GM19452 (cell line): ENCODE results near the gene TMEM41A.
"Not testable (repeated sequence)": the region's sequence is repeated elsewhere in the genome, so short reads cannot be mapped to it uniquely, and the experiment has no call there.

Experiments
- ATAC-seq: cut with Tn5 transposase; IDR thresholded peaks from one replicate; pipeline ENCODE4 v1.9.1; 2021; ENCODE audit not compliant: unreplicated experiment

The TMEM41A gene

DNA sequence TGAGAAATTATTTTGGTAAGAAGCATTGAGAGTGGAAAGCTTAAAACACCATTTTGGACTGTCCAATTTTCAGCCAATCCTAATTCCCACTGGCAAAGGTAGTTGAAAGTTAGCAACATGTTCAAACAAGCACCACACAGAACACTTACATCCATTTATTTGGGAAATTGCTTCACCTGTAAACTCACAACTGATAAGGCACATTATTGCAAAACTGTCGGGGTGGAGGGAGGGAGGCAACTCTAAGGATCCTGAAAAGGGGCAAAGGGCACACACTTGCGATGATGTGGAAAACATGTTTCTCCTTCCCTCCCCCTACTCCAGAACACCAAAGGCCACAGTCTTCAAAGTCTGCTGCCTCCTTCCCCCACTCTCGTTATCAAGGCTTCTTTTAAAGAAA is 9.4 kb downstream of the TMEM41A start:
- no peak for ATAC-seq

- ATAC-seq = no peak
Observed at GRCh38 chr3:185488465-185488864, 10.4 kb downstream of the TMEM41A start.

- no peak for ATAC-seq
Observed at GRCh38 chr3:185486394-185486793, 12.4 kb downstream of the TMEM41A start.

DNA sequence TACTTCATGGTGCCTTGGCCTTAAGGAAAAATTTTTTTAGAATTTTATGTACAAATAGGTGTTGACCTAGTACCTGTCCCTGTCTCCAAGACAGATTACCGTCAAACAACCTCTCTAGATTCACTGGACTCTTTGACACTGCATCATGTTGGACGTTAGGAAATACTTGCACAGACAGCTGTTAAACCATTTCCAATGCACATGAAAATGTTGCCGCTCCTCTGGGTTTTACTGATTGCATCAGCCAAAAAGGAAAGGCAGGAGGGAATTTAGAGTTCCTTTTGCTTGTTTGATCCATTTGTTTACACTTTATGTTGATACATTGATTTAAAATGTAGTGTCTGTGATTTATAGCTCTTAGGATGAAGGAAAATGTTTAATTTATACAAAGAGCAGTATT is 14.5 kb downstream of the TMEM41A start:
- ATAC-seq = no peak

DNA sequence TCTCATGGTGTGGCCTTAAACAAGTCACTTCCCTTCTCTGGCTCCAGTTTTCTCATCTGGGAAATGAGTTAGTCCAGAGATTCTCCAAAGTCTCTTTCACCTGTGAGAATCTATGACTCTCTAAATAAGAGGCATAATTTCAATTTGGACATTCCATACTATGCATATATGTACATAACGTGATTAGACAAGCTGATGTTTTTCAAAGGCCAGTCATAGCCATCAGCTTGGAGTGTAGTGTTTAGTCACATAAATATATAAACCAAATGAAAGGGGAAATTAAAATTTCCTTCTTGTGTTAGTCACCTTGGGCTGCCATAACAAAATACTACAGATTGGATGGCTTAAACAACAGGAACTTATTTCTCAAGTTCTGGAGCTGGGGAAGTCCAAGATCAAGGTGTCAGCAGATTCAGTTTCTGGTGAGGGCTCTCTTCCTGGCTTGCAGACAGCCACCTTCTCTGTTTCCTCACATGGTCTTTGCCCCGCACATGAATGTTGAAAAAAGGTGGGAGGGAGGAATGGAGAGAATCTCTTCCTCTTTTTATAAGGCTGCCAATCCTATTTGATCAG is 19.4 kb downstream of the TMEM41A start:
- no peak for ATAC-seq

DNA sequence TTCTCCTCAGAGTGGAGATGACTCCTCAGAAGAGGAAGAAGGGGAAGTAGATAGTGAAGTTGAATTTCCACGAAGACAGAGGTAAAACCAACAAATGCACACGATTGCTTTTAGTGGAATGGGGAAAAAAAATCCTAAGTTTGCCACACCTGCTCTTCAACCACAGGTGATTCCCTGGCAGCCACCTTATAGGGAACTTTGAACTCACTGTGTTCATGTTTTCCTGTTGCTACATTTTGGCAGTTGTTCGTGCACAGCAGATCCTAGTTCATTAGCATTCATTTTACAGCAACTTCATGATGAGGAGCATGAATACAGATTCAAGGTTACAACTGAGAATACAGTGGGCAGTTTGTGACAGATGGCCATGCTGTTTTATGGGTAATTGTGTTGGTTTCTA is 21.5 kb downstream of the TMEM41A start:
- ATAC-seq = no peak

DNA sequence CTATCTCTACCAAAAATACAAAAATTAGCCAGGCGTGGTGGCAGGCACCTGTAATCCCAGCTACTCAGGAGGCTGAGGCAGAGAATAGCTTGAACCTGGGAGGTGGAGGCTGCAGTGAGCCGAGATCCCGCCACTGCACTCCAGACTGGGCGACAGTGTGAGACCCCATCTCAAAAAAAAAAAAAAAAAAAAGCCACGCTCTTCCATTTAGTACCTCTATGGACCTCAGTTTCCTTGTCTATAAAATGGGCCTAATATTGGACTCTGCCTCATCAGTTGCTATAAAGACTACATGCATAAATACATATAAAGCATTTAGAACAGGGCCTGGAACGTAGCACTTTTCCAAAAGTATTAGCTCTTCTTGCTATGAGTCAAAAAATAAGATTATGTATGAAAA is 23.9 kb downstream of the TMEM41A start:
- ATAC-seq = not testable (repeated sequence)

- ATAC-seq = no peak
Observed at GRCh38 chr3:185473290-185473815, 25.5 kb downstream of the TMEM41A start.

- no peak for ATAC-seq
Observed at GRCh38 chr3:185470323-185470722, 28.5 kb downstream of the TMEM41A start.

DNA sequence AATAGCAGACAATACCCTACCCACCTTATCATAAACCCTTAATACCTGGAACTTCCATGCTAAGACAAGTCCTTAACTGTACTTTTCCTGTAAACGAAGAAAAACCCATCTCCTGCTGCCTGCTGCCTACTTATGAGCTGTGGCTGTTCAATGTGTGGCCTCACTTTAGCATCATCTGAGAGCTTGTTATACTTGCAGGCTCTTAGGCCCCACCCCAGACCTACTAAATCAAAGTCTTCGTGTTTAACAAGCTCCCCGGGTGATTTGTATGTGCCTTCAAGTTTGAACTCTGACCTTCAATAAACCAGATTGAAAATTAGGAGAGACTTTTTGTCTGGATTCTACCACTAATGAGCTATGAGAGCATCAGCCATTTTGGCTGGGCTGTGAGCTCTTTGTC is 29.3 kb downstream of the TMEM41A start:
- no peak for ATAC-seq

- not testable (repeated sequence) for ATAC-seq
Observed at GRCh38 chr3:185466123-185466522, 32.7 kb downstream of the TMEM41A start.

- no peak for ATAC-seq
Observed at GRCh38 chr3:185465471-185465870, 33.4 kb downstream of the TMEM41A start.

DNA sequence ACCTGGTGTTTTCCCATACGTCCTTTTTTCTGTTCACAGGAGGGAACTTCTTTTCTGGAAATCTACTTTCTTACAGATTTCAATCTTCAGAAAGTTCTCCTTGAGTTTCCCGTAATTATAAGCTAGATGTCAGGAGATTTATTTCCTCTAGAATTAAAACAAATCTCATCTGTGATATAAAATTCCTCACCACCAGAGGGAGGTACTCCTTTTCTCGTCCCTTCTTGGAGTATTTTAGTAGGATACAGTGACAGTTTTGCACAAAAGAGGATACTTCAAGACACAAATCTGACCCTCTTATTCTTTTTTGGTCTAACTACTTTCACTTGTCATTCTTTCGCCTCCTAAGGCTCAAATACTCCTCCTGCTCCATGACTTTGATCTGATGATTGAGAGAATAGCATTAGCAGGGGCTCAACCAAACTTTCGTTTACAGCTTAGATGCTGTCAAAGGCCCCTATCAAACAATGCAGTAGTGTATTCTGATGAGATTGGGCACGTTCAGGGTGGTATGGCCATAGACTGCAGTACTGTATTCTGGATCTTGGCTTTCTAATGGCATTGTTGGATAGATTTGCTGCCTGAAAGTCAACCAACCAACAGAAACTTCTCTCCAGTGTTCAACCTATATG is 38.0 kb downstream of the TMEM41A start:
- ATAC-seq = no peak

- no peak for ATAC-seq
Observed at GRCh38 chr3:185460309-185460708, 38.5 kb downstream of the TMEM41A start.

DNA sequence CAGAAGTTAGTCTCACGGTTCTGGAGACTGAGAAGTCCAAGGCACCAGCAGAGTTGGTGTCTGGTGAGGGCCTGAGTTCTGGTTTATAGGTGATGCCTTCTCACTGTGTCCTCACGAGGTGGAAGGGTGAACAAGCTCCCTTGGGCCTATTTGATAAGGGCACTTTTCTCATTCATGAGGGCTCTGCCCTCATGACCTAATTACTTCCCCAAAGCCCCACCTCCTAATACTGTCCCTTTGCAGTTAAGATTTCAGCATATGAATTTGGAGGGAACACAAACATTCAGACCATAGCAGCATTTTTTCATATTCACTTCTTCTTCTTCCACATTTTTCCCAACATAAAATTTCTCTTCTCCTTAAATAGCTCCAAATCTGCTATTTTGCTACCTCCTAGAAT is 41.5 kb downstream of the TMEM41A start:
- no peak for ATAC-seq

- not testable (repeated sequence) for ATAC-seq
Observed at GRCh38 chr3:185451432-185451831, 47.4 kb downstream of the TMEM41A start.

GRCh38 chr3:185448107-185448506 is 50.7 kb downstream of the TMEM41A start:
- no peak for ATAC-seq

DNA sequence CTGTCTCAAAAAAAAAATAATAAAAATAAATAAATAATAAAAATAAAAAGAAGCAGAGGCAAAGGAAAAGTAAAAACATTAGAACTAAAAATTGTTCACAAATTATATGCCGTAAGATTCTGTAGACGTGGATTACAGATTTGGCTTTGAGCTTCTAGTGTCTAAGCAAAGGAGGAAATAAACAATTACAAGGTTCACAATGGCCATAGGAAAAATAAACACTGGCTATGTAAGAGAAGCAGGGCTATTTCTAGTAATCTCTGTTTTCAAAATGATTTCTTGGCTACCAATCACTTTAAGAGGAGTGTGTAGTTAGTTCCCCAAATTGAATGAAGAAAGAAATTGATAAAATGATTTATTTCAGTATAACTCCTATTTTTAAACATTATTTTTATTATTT is 54.5 kb downstream of the TMEM41A start:
- ATAC-seq = no peak

GRCh38 chr3:185442031-185442430 is 56.8 kb downstream of the TMEM41A start:
- ATAC-seq = no peak

- ATAC-seq = no peak
Observed at GRCh38 chr3:185439745-185440466, 58.9 kb downstream of the TMEM41A start.
